Vagina (tissue), 2 donors: ENCODE measurements around the gene GSDME. TPM values are rescaled to one million over a fixed set of nuclear protein-coding genes. Genes with fewer than 3 reads are reported as not detected.

Experiments used
- DNase-seq, 2 donors: peaks; one replicate each; pipeline ENCODE4 v3.0.0-alpha.2; 2017; ENCODE audit errors: extremely low spot score in 2 of 2
- H3K27ac ChIP-seq: fragments of 200-600 bp; sonication (generic); one replicate; pipeline ENCODE4 v1.5.1; 2019
- H3K27me3 ChIP-seq: fragments of 200-600 bp; sonication (generic); one replicate; pipeline ENCODE4 v1.5.1; 2019
- H3K36me3 ChIP-seq, 2 donors: fragments of 200-600 bp; sonication (generic); one replicate each; pipeline ENCODE4 v1.5.1; 2017 to 2019
- H3K4me1 ChIP-seq: fragments of 200-600 bp; sonication (generic); one replicate; pipeline ENCODE4 v1.5.1; 2019
- H3K4me3 ChIP-seq, 2 donors: fragments of 200-600 bp; sonication (generic); 1 replicate in 1 of 2; 2 replicates in 1 of 2; pipeline ENCODE4 v1.5.1; 2016 to 2019
- H3K9me3 ChIP-seq: fragments of 200-600 bp; sonication (generic); one replicate; pipeline ENCODE4 v1.5.1; 2019
- CTCF ChIP-seq, 3 experiments: fragments of 450-650 bp in 2 of 3; fragments of 200-600 bp in 1 of 3; sonication (generic) in 1 of 3; IDR thresholded peaks; one replicate each; pipeline ENCODE4 v1.5.1; 2017 to 2019; ENCODE audit warnings: antibody characterized with exemption in 3 of 3, mild to moderate bottlenecking in 2 of 3, moderate library complexity in 2 of 3
- POLR2A ChIP-seq, 2 donors: fragments of 450-650 bp; IDR thresholded peaks; one replicate each; pipeline ENCODE4 v1.6.1; 2017; ENCODE audit warnings: antibody characterized with exemption in 2 of 2, mild to moderate bottlenecking in 2 of 2, moderate library complexity in 2 of 2
- POLR2AphosphoS5 ChIP-seq, 2 donors: sonication (generic); formaldehyde crosslinking; IDR thresholded peaks; one replicate each; pipeline ENCODE4 v1.9.0; 2017; ENCODE audit warnings: antibody characterized with exemption in 2 of 2, mild to moderate bottlenecking in 2 of 2, low read depth in 1 of 2; ENCODE audit not compliant: insufficient read depth in 1 of 2
- intact Hi-C: fragments of 100-400 bp; cut with DNase I; formaldehyde crosslinking; loops from one replicate; pipeline ENCODE4 v1.15.1; 2023
- total RNA-seq: library from RNA; depleted of rRNA; stranded (reverse); fragments of >200 nt; gene quantifications from one replicate; pipeline ENCODE4 v1.2.3, GENCODE V29; 2016

Gene GSDME
- total RNA-seq, 1 donor from 2014 or later = 11.0 TPM

DNA sequence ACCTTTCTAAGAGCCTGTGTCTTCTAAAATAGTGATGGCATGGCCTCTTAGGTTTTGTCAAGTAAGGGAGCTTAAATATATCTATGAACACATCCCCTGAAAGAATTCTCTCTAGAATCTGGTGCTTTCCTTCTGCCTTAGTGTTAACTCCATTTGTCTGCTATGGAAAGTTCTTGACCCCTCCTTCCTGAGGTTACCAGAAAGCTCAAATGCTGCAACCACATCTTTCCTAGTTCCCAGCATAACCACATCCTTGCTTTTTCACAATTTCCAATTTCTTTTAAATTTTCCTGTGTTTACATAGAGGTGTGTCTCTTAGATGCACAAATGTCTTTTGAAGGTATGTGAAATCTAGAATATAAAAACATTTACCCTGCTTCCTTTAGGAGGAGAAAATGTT is 16.4 kb upstream of the GSDME start:
- H3K4me3 ChIP-seq = no peak overlapping the region
- no peak overlapping the region for H3K27ac ChIP-seq
- H3K27me3 ChIP-seq = no peaks in the 10 kb centered on the region
- peaks cover 3% of the 10 kb centered on the region for H3K4me1 ChIP-seq
- H3K9me3 ChIP-seq = no peaks in the 10 kb centered on the region
- intact Hi-C loops = no loop called here
- no peaks in the 10 kb centered on the region for H3K36me3 ChIP-seq
- TF ChIP-seq POLR2A (IDR thresholded peaks at IDR 0.05) (no peak), POLR2AphosphoS5 (IDR thresholded peaks at IDR 0.05; ENCODE audit: insufficient read depth in 1 of 2, low read depth in 1 of 2) (no peak)
- no peak for DNase-seq

DNA sequence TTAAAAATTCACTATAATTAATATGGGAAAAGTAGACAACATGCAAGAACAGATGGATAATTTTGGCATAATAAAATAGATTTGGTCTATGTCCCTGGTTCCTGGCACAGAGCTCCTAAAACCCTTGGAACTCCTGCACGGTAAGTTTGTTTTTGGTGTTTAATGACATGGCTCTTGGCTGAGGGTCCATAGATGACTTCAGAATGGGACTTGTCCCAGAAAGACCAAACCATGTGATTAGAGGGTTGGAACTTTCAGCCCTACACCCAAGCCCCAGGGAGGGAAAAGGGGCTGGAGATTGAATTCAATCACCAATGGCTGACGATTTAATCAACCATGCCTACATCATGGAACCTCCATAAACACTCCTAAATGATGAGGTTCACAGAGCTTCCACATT is 12.6 kb upstream of the GSDME start:
- no peak for DNase-seq
- intact Hi-C loops = no loop called here

GRCh38 chr7:24769014-24769830 is 12.0 kb upstream of the GSDME start:
- Histone ChIP-seq H3K27me3 (no peaks in the 10 kb centered on the region), H3K36me3 (no peaks in the 10 kb centered on the region), H3K27ac (no peak overlapping the region), H3K4me3 (no peak overlapping the region), H3K4me1 (no peaks in the 10 kb centered on the region), H3K9me3 (no peaks in the 10 kb centered on the region)
- DNase-seq = no peak
- TF ChIP-seq POLR2A (IDR thresholded peaks at IDR 0.05) (no peak), CTCF (IDR thresholded peaks at IDR 0.05) (no peak), POLR2AphosphoS5 (IDR thresholded peaks at IDR 0.05; ENCODE audit: insufficient read depth in 1 of 2, low read depth in 1 of 2) (no peak)
- intact Hi-C loops = no loop called here

More for the DNA sequence above, 12.6 kb upstream of the GSDME start:
- H3K4me1 ChIP-seq = no peaks in the 10 kb centered on the region
- no peak overlapping the region for H3K4me3 ChIP-seq
- H3K9me3 ChIP-seq = no peaks in the 10 kb centered on the region
- H3K36me3 ChIP-seq = no peaks in the 10 kb centered on the region
- H3K27ac ChIP-seq = no peak overlapping the region
- no peak for TF ChIP-seq POLR2A (IDR thresholded peaks at IDR 0.05)
- TF ChIP-seq CTCF (IDR thresholded peaks at IDR 0.05) = no peak
- no peaks in the 10 kb centered on the region for H3K27me3 ChIP-seq

- no peak for DNase-seq
- Histone ChIP-seq H3K27me3 (no peaks in the 10 kb centered on the region), H3K4me1 (no peaks in the 10 kb centered on the region), H3K36me3 (no peaks in the 10 kb centered on the region), H3K9me3 (no peaks in the 10 kb centered on the region), H3K27ac (no peak overlapping the region), H3K4me3 (no peak overlapping the region)
- TF ChIP-seq POLR2AphosphoS5 (IDR thresholded peaks at IDR 0.05; ENCODE audit: insufficient read depth in 1 of 2, low read depth in 1 of 2) = no peak
- no peak for TF ChIP-seq CTCF (IDR thresholded peaks at IDR 0.05)
- no peak for TF ChIP-seq POLR2A (IDR thresholded peaks at IDR 0.05)
- intact Hi-C loops = no loop called here
Measured at GRCh38 chr7:24767878-24768569, 10.8 kb upstream of the GSDME start.

DNA sequence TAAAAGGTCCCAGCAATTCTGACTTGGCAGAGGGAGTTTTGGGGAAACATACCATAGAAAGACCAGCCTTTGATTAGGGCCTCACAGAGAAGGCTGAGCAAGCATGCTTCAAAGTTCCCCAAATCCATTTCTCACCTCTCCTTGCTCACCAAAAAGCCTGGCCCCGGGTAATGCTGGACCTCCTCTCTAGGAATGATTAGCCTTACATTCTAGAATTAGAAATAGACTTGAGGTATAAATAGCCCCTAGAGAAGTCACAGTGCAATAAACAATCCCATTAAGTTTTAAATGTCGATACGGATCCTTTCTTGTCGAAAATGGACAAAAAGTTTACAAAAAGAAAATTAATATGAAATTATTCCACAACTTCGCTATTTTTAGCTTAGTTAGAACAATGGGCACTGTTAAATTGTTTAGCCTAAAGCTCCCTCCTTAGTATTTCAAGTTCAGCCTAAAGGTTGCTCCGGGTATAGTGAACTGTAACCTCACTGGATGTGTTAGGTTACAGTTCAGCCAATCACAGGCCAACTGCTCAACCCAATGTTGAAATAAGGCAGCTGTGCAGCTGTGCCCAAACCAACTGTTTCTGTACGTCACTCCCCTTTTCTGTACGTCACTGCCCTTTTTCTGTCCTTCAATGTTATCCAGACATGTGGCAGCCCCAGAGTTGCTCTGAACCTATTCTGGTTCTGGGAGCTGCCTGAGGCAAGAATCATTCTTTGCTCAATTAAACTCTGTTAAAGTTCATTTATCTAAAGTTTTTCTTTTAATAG is 7.9 kb upstream of the GSDME start:
- no peak for DNase-seq
- Histone ChIP-seq H3K4me1 (no peaks in the 10 kb centered on the region), H3K27me3 (no peaks in the 10 kb centered on the region), H3K4me3 (no peak overlapping the region), H3K27ac (no peak overlapping the region), H3K9me3 (no peaks in the 10 kb centered on the region), H3K36me3 (no peaks in the 10 kb centered on the region)
- TF ChIP-seq CTCF (IDR thresholded peaks at IDR 0.05) (no peak), POLR2AphosphoS5 (IDR thresholded peaks at IDR 0.05; ENCODE audit: insufficient read depth in 1 of 2, low read depth in 1 of 2) (no peak), POLR2A (IDR thresholded peaks at IDR 0.05) (no peak)
- intact Hi-C loops = no loop called here
